ENCODE results near the gene CEACAM21. TPM values are rescaled to one million over a fixed set of nuclear protein-coding genes. Genes with fewer than 3 reads are reported as not detected.

CEACAM21 gene
- total and polyA plus RNA-seq, 2 donors: 4.8 to 11.0 TPM

DNA sequence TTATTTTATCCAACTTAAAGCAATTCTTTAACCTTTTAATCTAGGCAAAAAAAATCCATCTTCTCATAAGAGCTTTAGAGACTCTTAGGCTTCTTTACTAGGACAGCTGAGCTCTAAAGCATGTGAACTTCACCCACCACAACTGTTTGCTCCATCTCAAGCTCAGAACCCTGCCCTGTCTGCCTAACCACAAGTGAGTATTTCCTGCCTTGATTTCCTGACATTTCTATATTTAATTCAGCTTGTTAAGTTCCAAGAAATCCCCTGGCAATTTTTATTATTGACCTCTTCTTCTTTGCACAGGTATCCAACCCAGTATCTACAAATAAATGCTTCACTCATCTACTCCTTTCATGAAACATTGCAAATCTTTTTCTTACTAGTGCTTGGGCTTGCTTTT is 21.1 kb upstream of the CEACAM21 start:
- no peaks in the 10 kb centered on the region for H3K9me3 ChIP-seq (ENCODE audit: control insufficient read depth in 2 of 2, insufficient read depth in 1 of 2, low read length in 1 of 2)
- DNase-seq (ENCODE audit: low read depth in 6 of 9, low spot score in 9 of 9): peak in 3 of 9 donors; percentile 58 to 83 (median 76)
- no peak overlapping the region for H3K4me3 ChIP-seq (ENCODE audit: low read length in 2 of 2)
- no peaks in the 10 kb centered on the region for H3K27me3 ChIP-seq (ENCODE audit: control insufficient read depth in 2 of 2, insufficient read depth in 1 of 2, low read length in 1 of 2)
- peaks cover 13 to 14% of the 10 kb centered on the region in 2 donors for H3K4me1 ChIP-seq (ENCODE audit: control insufficient read depth in 2 of 2, insufficient read depth in 2 of 2, low read length in 2 of 2)
- peak overlapping the region; percentile 52 to 60 for H3K27ac ChIP-seq (ENCODE audit: low read depth in 1 of 2, low read length in 1 of 2)
- no peaks in the 10 kb centered on the region for H3K36me3 ChIP-seq (ENCODE audit: control insufficient read depth in 2 of 2, insufficient read depth in 2 of 2, low read length in 1 of 2)

DNA sequence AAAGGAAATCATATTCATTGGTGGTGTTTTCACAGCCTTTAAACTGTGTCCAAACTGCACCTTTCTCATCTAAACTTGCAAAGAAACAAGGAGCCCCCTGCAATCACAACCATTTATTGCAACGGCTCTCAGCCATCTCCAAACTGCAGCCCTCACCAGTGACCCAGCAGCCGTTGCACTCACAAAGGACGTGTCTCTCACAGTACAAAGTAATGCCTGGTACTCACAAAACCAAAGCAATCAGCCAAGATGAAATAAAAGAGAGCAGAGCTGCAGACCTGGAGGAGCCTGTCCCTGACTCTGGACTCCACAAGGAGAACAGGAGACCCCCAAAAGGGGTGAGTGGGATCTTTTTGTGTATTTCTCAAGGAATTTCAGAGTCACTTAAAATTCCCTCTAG is 20.2 kb upstream of the CEACAM21 start:
- Histone ChIP-seq H3K9me3 (ENCODE audit: control insufficient read depth in 2 of 2, insufficient read depth in 1 of 2, low read length in 1 of 2) (no peaks in the 10 kb centered on the region), H3K27ac (ENCODE audit: low read depth in 1 of 2, low read length in 1 of 2) (peak overlapping the region; percentile 60 to 81), H3K27me3 (ENCODE audit: control insufficient read depth in 2 of 2, insufficient read depth in 1 of 2, low read length in 1 of 2) (no peaks in the 10 kb centered on the region), H3K4me1 (ENCODE audit: control insufficient read depth in 2 of 2, insufficient read depth in 2 of 2, low read length in 2 of 2) (peaks cover 13 to 14% of the 10 kb centered on the region in 2 donors), H3K36me3 (ENCODE audit: control insufficient read depth in 2 of 2, insufficient read depth in 2 of 2, low read length in 1 of 2) (no peaks in the 10 kb centered on the region), H3K4me3 (ENCODE audit: low read length in 2 of 2) (no peak overlapping the region)
- 2% methylated on average over 3 of the region's 3 CpGs for WGBS
- peak in 1 of 9 donors; percentile 50 for DNase-seq (ENCODE audit: low read depth in 6 of 9, low spot score in 9 of 9)

DNA sequence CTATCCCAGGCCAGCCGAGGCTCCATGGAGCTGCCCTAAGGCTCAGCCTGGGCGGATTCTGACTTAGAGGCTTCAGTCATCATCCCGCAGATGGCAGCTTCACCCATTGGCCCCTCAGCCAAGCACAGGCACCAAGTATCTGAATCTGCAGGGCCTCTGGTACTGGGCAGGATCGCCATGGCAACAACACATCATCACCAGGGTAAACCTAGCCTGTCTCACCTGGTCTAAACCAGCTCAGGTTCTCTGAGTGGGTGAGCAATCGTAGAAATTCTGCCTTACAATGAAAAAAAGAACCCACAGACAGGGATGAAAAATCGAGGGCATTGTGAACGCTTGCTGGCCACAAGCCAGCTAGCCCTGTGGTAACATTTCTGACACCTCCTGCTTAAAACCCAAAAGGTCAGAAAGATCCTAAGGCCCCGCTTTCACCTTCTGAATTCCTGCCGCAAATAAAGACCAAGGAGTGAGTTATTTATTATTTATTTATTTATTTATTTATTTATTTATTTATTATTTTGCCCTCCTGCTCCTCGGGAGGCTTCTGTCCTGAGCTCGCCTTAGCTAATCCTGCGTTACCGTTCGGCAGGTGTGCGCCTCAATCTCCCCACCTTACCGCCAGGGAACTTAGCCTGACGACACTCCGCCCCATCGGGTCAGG is 12.0 kb upstream of the CEACAM21 start:
- Histone ChIP-seq H3K9me3 (ENCODE audit: control insufficient read depth in 2 of 2, insufficient read depth in 1 of 2, low read length in 1 of 2) (peaks cover 0 to 6% of the 10 kb centered on the region in 2 donors), H3K27me3 (ENCODE audit: control insufficient read depth in 2 of 2, insufficient read depth in 1 of 2, low read length in 1 of 2) (peaks cover 26 to 31% of the 10 kb centered on the region in 2 donors), H3K4me1 (ENCODE audit: control insufficient read depth in 2 of 2, insufficient read depth in 2 of 2, low read length in 2 of 2) (peaks cover 0 to 6% of the 10 kb centered on the region in 2 donors), H3K36me3 (ENCODE audit: control insufficient read depth in 2 of 2, insufficient read depth in 2 of 2, low read length in 1 of 2) (no peaks in the 10 kb centered on the region), H3K4me3 (ENCODE audit: low read length in 2 of 2) (no peak overlapping the region), H3K27ac (ENCODE audit: low read depth in 1 of 2, low read length in 1 of 2) (no peak overlapping the region)
- WGBS: 26% methylated on average over 19 of the region's 19 CpGs
- DNase-seq (ENCODE audit: low read depth in 6 of 9, low spot score in 9 of 9): no peak

DNA sequence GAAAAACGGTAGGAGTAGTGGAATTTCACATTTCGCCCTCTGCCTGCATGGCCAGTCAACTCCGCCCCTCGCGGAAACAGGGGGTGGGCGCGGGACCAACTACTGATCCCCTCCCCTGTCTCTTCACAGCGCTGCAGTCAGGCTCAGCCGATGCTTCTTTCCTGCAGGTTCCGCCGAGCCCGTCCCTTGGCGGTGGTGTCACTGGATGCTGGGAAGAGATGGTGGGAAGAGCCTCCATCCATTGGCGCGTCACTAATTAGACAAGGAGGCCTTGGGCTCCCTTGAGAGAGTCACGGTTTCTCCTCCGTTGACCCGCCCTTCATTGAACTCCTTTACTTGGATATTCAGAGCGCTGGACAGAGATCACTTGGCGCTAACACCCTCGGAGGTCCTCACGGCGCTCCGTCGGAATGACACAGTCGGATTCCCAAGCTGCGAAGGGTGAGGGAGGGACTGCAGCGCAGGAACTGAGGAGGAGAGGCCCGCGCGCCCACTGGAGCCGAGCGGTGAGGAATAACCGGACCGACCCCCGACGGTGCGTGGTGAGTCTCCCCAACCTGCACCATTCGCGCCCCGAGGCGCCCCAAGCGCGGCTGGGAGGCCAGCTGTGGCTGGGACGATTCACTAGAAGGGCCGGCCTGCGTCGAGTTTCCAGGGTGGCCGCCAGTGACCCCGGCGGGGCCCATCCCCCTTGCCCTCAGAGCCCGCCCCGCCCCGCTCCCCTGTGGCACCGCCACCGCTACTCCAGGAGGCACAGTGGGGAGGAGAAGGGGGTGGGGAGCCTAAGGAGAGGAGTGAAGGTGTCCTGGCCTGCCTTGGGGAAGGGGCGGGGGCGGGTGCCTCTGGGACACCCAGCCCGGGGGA is 11.2 kb upstream of the CEACAM21 start:
- H3K27ac ChIP-seq (ENCODE audit: low read depth in 1 of 2, low read length in 1 of 2): no peak overlapping the region
- H3K4me1 ChIP-seq (ENCODE audit: control insufficient read depth in 2 of 2, insufficient read depth in 2 of 2, low read length in 2 of 2): peaks cover 0 to 6% of the 10 kb centered on the region in 2 donors
- H3K27me3 ChIP-seq (ENCODE audit: control insufficient read depth in 2 of 2, insufficient read depth in 1 of 2, low read length in 1 of 2): peaks cover 26 to 31% of the 10 kb centered on the region in 2 donors
- no peak for DNase-seq (ENCODE audit: low read depth in 6 of 9, low spot score in 9 of 9)
- no peaks in the 10 kb centered on the region for H3K36me3 ChIP-seq (ENCODE audit: control insufficient read depth in 2 of 2, insufficient read depth in 2 of 2, low read length in 1 of 2)
- peaks cover 0 to 6% of the 10 kb centered on the region in 2 donors for H3K9me3 ChIP-seq (ENCODE audit: control insufficient read depth in 2 of 2, insufficient read depth in 1 of 2, low read length in 1 of 2)
- H3K4me3 ChIP-seq (ENCODE audit: low read length in 2 of 2): no peak overlapping the region
- 6% methylated on average over 59 of the region's 59 CpGs for WGBS

- H3K36me3 ChIP-seq (ENCODE audit: control insufficient read depth in 2 of 2, insufficient read depth in 2 of 2, low read length in 1 of 2): no peaks in the 10 kb centered on the region
- no peak overlapping the region for H3K4me3 ChIP-seq (ENCODE audit: low read length in 2 of 2)
- no peak for DNase-seq (ENCODE audit: low read depth in 6 of 9, low spot score in 9 of 9)
- H3K4me1 ChIP-seq (ENCODE audit: control insufficient read depth in 2 of 2, insufficient read depth in 2 of 2, low read length in 2 of 2): peaks cover 0 to 6% of the 10 kb centered on the region in 2 donors
- peaks cover 0 to 6% of the 10 kb centered on the region in 2 donors for H3K9me3 ChIP-seq (ENCODE audit: control insufficient read depth in 2 of 2, insufficient read depth in 1 of 2, low read length in 1 of 2)
- H3K27me3 ChIP-seq (ENCODE audit: control insufficient read depth in 2 of 2, insufficient read depth in 1 of 2, low read length in 1 of 2): peaks cover 26 to 31% of the 10 kb centered on the region in 2 donors
- WGBS: 57% methylated on average over 9 of the region's 9 CpGs
- no peak overlapping the region for H3K27ac ChIP-seq (ENCODE audit: low read depth in 1 of 2, low read length in 1 of 2)
Measured at GRCh38 chr19:41565379-41565720, 10.6 kb upstream of the CEACAM21 start.

GRCh38 chr19:41566001-41566400 is 10.0 kb upstream of the CEACAM21 start:
- Histone ChIP-seq H3K4me1 (ENCODE audit: control insufficient read depth in 2 of 2, insufficient read depth in 2 of 2, low read length in 2 of 2) (peaks cover 0 to 6% of the 10 kb centered on the region in 2 donors), H3K27ac (ENCODE audit: low read depth in 1 of 2, low read length in 1 of 2) (no peak overlapping the region), H3K9me3 (ENCODE audit: control insufficient read depth in 2 of 2, insufficient read depth in 1 of 2, low read length in 1 of 2) (peaks cover 0 to 6% of the 10 kb centered on the region in 2 donors), H3K36me3 (ENCODE audit: control insufficient read depth in 2 of 2, insufficient read depth in 2 of 2, low read length in 1 of 2) (no peaks in the 10 kb centered on the region), H3K27me3 (ENCODE audit: control insufficient read depth in 2 of 2, insufficient read depth in 1 of 2, low read length in 1 of 2) (peaks cover 26 to 31% of the 10 kb centered on the region in 2 donors), H3K4me3 (ENCODE audit: low read length in 2 of 2) (no peak overlapping the region)
- 95% methylated on average over 3 of the region's 3 CpGs for WGBS
- no peak for DNase-seq (ENCODE audit: low read depth in 6 of 9, low spot score in 9 of 9)

- DNase-seq (ENCODE audit: low read depth in 6 of 9, low spot score in 9 of 9): no peak
Measured at GRCh38 chr19:41569481-41570150, 6.3 kb upstream of the CEACAM21 start.

DNA sequence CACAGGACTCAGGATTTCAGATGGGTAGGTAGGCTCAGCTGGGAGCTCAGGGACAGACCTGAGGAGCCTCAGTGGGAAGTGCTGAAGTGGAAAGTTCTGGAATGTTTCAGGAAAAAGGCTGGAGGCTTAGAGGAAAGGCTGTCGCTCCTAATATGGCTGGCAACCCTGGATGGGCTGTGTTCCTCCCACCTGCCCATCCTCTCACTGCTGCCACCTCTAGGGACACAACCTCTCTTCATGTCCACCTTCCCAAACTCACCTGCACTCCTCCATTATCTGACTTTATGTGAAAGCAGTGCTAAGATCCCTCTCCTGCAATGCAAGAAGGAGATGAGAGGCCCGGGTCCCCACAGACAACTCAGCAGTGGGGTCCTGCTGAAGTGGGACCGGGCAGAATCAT is 5.8 kb upstream of the CEACAM21 start:
- Histone ChIP-seq H3K36me3 (ENCODE audit: control insufficient read depth in 2 of 2, insufficient read depth in 2 of 2, low read length in 1 of 2) (no peaks in the 10 kb centered on the region), H3K4me1 (ENCODE audit: control insufficient read depth in 2 of 2, insufficient read depth in 2 of 2, low read length in 2 of 2) (no peaks in the 10 kb centered on the region), H3K9me3 (ENCODE audit: control insufficient read depth in 2 of 2, insufficient read depth in 1 of 2, low read length in 1 of 2) (no peaks in the 10 kb centered on the region), H3K27ac (ENCODE audit: low read depth in 1 of 2, low read length in 1 of 2) (no peak overlapping the region), H3K4me3 (ENCODE audit: low read length in 2 of 2) (no peak overlapping the region), H3K27me3 (ENCODE audit: control insufficient read depth in 2 of 2, insufficient read depth in 1 of 2, low read length in 1 of 2) (peaks cover 9 to 13% of the 10 kb centered on the region in 2 donors)
- DNase-seq (ENCODE audit: low read depth in 6 of 9, low spot score in 9 of 9): no peak
- WGBS: 92% methylated on average over 3 of the region's 3 CpGs

More at GRCh38 chr19:41569481-41570150, 6.3 kb upstream of the CEACAM21 start:
- Histone ChIP-seq H3K27me3 (ENCODE audit: control insufficient read depth in 2 of 2, insufficient read depth in 1 of 2, low read length in 1 of 2) (peaks cover 14 to 19% of the 10 kb centered on the region in 2 donors), H3K4me3 (ENCODE audit: low read length in 2 of 2) (no peak overlapping the region), H3K9me3 (ENCODE audit: control insufficient read depth in 2 of 2, insufficient read depth in 1 of 2, low read length in 1 of 2) (peaks cover 0 to 2% of the 10 kb centered on the region in 2 donors), H3K27ac (ENCODE audit: low read depth in 1 of 2, low read length in 1 of 2) (no peak overlapping the region), H3K36me3 (ENCODE audit: control insufficient read depth in 2 of 2, insufficient read depth in 2 of 2, low read length in 1 of 2) (no peaks in the 10 kb centered on the region), H3K4me1 (ENCODE audit: control insufficient read depth in 2 of 2, insufficient read depth in 2 of 2, low read length in 2 of 2) (no peaks in the 10 kb centered on the region)
- WGBS: 83% methylated on average over 11 of the region's 11 CpGs

Data from thymus (tissue), 11 donors.